Retinal pigment epithelial cell (primary cell): ENCODE measurements around the gene SALL2.

Experiments used
- DNase-seq: peaks from one replicate; pipeline ENCODE4 v3.0.0-alpha.2; 2010; ENCODE audit warnings: low read depth
- H3K4me3 ChIP-seq: 2 replicates; pipeline ENCODE4 v1.5.1; 2011; ENCODE audit warnings: mild to moderate bottlenecking, low read length, control low read depth, moderate library complexity
- TF ChIP-seq, protein P1 (sequence below): conservative IDR thresholded peaks from 2 replicates; pipeline ENCODE4 v1.5.1; 2011; ENCODE audit warnings: low read depth, low read length, control low read depth, inconsistent platforms

SALL2 gene

DNA sequence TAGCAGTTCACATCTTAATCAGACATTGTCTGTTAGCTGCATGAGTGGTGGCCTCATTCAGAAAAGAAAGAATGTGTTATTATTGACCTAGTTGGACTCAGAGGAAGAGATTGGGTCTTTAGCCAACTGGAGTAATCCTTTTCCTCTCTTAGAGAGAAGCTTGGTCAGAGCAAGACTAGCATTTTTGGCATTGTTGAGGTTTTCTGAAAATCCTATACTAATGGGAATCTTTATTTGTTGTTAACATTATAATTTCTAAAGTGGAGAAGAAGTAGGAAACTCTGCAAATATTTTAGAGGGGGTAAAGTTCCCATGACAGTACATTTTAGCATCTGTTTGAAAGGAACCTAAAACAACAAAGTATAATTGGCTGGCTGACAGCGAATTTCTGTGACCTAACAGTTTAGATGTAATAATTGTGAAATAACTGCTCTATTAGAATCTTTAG is 39.5 kb downstream of the SALL2 start:
- no peak overlapping the region for H3K4me3 ChIP-seq
- TF ChIP-seq, protein P1, sequence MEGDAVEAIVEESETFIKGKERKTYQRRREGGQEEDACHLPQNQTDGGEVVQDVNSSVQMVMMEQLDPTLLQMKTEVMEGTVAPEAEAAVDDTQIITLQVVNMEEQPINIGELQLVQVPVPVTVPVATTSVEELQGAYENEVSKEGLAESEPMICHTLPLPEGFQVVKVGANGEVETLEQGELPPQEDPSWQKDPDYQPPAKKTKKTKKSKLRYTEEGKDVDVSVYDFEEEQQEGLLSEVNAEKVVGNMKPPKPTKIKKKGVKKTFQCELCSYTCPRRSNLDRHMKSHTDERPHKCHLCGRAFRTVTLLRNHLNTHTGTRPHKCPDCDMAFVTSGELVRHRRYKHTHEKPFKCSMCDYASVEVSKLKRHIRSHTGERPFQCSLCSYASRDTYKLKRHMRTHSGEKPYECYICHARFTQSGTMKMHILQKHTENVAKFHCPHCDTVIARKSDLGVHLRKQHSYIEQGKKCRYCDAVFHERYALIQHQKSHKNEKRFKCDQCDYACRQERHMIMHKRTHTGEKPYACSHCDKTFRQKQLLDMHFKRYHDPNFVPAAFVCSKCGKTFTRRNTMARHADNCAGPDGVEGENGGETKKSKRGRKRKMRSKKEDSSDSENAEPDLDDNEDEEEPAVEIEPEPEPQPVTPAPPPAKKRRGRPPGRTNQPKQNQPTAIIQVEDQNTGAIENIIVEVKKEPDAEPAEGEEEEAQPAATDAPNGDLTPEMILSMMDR: no peak
- no peak for DNase-seq

DNA sequence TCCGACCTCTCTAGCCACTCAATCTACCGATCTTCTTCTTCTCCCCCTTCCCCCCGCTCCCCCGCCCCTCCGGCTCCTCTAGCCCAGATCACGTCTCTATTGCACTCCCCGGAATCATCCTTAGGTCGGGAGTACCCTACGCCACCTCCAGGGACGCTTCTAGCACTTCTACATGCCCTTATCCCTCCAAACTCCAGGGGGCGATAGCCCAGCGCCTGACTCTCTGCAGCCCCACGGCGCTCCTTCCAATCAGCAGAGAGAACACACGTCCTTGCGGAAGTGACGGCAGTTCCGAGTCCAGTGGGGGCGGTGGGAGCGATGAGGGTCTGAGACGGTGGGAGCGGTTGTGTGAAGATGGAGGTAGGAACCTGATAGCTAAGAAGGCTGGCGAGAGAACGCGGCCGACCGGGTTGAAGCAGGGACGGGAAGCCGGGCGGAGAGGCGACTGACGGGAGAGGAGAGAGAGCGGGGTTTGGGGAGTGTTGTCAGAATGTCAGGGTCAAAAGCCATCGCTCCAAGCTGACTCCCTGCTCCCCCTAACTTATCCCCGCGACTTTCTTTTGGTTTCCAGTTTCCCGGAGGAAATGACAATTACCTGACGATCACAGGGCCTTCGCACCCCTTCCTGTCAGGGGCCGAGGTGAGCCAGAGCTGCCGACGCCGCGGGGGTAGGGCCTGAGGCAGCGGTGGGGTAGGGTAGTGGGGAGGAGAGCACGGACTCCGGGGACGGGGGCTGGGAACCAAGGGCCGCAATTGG is 49.0 kb downstream of the SALL2 start, which contains the start of the genes RAB2B and TOX4:
TSS of gene RAB2B (minus strand) at position 35 of the 757 bp plus-strand sequence. CDS start 87 bp downstream, outside the sequence.
TSS of gene TOX4 (plus strand) at position 271 of the 757 bp plus-strand sequence. CDS start at position 355, 84 bp downstream.
- DNase-seq: peak; percentile 96

DNA sequence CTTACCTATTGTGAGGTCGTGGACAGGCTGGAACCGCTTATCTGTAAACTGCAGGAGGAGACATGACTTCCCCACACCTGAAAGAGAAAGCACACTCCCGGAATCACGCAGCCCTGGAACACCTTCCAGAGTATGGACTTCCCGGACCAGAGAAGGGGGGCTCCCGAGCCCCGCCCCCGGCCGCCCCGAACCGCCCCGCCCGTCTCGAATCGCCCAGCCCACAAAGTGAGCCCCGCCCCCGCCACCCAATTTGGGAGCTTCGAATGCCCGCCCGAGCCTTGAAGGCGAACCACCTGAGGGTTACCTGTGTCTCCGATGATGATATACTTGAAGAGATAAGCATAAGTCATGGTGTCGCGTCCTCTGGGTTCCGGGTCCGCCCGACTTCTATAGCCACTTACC is 49.6 kb downstream of the SALL2 start:
- DNase-seq: no peak
- H3K4me3 ChIP-seq: peak overlapping the region; percentile 99

More for the DNA sequence above, 49.0 kb downstream of the SALL2 start, which contains the start of the genes RAB2B and TOX4:
- TF ChIP-seq, protein P1: peak; percentile 99
- peak within 1 kb of the TSS; percentile 99 for H3K4me3 ChIP-seq

DNA sequence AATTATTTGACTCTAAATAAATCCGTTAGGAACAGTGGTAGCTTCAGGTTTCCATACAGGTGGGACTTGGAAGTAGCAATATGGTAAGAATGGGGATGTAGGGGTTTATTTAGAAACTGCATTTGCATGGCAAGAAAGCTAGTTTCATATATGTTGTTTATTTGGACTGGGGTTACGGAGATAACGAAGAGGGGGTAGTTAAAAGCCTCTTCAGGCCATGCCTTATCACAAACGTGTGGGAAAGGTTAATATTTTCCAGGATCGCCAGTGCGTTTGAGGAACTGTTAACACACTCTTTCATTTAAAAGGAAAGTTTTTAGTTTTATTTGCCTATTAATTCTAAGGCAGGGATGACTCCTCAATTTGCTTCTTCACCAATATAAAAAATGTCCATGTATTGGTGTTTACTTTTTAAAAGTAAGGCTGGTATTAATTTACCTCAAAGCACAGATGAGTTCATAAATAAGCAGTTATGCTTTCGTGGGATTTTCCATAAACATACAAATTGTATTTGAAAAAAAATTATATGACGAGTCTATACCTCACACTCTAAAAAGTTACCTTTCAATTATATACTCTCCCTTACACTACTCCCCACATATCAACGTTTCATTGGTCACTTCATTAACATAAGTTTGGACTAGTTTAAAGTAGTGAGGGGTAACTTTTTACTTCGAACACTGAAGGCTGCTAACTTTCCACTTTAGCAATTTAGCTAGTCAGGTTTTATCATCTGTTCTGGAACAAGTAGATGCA is 50.2 kb downstream of the SALL2 start:
- TF ChIP-seq, protein P1: no peak
- H3K4me3 ChIP-seq: peak overlapping the region; percentile 99
- no peak for DNase-seq

More for the DNA sequence above, 49.6 kb downstream of the SALL2 start:
- TF ChIP-seq, protein P1: no peak
